AG09319 (cell line): ENCODE results near the gene KCNC4.
A peak's percentile ranks its signal among the peaks of the same experiment; 100 is the strongest.

Experiments
- DNase-seq: peaks from one replicate; pipeline ENCODE4 v3.0.0-alpha.2; 2010; ENCODE audit warnings: low read depth; ENCODE audit errors: extremely low read depth
- TF ChIP-seq, protein P1 (sequence below): IDR thresholded peaks from 2 replicates; pipeline ENCODE4 v1.5.1; 2011; ENCODE audit warnings: low read depth, mild to moderate bottlenecking, inconsistent platforms, low read length, moderate library complexity

KCNC4 gene

DNA sequence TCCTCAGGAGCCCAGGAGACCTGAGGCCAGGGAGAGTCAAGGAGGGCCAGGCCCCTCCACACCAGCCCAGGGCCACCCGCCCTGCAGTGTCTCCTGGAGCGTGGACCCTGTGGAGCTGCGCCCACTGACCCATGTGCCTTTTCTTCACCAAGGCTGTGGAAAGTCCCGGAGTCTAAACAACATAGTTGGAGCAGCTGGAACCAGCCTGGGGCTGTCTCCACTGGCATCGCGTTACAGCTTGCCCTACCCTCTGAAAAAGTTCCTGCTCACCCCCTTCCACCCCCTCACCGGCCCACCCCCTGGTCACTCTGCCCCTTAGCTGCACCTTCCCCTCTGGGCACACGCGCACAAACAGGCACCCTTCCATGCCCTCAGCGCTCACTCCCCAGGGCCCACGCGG lies 18.3 kb downstream of the KCNC4 start:
- no peak for DNase-seq
- TF ChIP-seq, protein P1, sequence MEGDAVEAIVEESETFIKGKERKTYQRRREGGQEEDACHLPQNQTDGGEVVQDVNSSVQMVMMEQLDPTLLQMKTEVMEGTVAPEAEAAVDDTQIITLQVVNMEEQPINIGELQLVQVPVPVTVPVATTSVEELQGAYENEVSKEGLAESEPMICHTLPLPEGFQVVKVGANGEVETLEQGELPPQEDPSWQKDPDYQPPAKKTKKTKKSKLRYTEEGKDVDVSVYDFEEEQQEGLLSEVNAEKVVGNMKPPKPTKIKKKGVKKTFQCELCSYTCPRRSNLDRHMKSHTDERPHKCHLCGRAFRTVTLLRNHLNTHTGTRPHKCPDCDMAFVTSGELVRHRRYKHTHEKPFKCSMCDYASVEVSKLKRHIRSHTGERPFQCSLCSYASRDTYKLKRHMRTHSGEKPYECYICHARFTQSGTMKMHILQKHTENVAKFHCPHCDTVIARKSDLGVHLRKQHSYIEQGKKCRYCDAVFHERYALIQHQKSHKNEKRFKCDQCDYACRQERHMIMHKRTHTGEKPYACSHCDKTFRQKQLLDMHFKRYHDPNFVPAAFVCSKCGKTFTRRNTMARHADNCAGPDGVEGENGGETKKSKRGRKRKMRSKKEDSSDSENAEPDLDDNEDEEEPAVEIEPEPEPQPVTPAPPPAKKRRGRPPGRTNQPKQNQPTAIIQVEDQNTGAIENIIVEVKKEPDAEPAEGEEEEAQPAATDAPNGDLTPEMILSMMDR: no peak

DNA sequence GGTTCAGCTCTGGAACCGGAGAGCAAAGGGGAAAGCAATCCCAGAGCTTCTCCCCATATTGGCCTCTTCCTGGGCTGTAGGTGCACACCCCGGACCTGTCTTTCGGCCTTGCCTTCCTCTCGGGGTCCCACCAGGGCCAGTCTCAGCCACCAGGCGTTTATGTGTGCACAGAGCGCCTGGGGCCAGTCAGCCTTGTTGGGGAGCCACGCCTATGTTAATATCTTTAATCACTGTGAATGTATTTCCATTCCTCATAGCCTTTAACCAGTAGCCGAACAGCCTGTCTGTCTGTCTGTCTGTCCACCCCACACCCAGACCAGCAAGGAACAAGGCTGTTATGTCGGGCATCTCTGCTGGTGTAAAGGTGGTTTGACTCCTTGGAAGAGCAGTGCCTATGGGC lies 18.8 kb downstream of the KCNC4 start:
- TF ChIP-seq, protein P1: no peak
- no peak for DNase-seq

DNA sequence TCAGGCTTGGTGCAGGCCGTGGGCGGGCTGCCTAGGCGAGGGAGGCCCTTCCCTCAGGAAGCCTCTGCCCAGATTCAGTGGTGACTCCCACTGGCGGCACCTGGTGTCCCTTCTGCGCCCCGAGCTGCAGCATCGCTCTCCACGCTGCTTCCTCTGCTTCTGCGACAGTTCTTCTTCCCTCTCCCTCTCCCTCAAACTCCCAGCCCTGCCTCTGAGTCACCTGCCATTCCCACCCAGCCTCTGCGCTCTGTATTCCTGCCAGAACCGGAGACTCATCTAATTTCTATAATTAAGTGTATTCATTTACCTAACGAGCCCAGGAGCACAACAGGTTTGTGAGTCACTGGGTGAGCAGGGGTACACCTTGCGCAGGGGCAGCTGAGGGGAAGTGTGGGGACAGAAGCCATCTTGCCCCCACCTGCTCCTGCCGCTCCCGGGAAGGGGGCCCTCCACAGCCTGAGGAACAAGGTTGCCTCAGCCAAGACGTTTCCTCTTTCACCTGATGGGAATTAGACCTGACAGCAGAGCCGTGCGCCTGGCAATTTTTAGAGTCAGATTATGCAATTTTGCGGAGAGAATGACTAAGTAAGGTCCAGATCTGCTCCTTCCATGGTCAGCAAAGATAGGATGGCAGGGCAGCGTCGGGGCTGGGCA lies 19.4 kb downstream of the KCNC4 start:
- DNase-seq: peak; percentile 20
- TF ChIP-seq, protein P1: no peak

DNA sequence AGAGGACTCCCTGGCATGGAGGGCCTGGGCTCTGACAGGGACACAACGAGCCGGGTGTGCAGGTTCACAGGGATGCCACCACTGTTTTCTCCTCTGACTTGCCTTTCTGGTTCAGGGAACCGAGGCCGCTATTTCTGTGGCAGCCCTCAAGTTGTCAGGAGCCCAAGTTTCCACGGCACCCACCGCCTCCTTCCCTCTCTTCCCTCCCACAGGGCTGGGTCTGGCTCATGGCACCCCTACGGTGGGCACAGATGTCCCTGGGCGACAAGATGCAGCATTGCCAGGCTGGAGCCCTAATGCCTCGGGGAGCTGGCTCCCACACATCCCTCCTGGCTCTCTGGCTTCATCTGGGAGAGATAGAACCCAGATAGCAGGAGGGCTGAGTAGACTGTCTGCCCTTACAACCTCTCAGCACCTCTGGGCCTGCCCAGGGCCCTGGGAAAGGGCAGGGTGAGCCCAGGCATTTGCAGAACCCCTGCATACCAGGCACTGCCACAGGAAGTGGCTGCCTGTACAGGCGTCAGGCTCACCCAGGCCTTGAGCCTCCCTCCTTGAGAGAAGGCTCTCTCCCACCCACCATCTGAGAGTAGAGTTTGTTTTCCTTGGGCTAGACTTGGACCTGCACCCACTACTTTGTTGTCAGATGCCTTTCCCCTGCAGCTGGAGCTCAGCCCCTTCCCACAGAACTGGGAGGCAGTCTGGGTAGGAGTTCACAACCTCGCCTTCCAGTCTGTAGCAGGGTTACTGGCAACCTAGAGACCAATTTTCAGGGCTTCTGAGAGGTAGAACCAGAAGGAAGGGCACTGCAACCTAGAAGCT lies 20.5 kb downstream of the KCNC4 start:
- DNase-seq: no peak
- TF ChIP-seq, protein P1: no peak

DNA sequence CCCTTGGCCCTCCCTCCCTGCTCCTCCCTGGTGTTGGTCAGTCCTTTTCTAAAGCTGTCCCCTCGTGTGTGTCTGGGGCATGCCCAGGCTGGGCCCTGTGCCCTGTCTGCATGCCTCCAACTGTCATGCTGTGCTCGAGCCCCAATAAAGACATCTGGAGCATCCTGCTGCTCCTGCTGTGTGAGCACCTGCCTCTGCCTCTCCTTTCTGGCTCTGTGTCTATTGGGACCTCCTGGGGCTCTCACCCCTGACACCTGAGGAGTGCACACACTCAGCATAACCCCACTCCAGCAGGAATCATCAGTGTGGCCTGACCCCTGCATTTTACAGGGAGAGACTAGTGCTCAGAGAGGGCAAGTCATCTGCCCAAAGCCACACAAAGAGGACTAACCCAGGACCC lies 23.7 kb downstream of the KCNC4 start:
- TF ChIP-seq, protein P1: no peak
- no peak for DNase-seq

DNA sequence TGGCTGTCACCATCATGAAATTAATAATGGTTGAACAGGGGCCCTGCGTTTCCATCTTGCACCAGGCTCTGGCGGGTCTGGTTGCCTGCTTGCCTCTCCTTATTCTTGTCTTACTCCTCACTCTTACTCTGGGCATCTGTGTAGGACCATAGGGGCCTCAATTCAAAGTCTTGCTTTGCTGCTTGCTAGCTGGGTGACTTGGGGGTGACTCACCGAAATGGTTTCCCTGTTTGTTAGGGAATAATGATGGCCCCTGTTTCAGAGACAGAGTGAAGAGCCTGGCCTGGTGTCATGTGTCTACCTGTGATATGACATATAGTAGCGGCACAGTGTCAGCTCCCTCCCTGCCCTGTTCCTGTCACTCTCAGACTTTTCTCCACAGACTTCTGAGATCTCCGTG lies 24.6 kb downstream of the KCNC4 start:
- no peak for DNase-seq
- TF ChIP-seq, protein P1: no peak

DNA sequence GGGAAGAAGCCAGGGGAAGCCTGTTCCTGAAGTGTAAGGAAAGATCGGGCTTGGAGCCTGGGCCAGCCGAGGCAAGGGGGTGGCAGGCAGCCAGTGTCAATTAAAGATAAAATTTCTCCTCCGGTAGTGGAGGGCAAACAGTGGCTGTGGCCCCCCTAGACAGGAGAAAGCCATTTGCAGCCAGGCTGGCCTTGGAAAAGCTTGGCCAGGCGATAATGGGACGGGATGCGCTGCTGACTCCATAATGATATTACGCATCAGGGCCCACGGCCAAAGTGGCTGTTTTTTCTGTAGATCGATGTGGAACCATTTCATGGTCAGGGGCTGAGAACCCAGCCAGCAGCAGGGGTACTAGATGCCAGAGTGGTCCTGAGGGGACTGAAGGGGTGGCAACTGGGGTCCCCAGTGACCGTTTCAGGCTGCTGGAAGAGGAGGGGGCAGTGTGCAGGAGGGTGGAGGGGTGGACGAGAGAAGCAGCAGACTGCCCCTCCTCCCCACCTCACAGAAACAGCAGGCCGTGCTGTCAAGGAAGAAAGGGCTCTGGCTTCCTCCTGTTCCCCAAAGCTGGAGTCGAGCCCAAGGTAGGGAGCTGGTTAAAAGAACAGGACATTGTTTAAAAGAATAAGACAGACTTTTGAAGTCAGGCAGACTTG lies 25.2 kb downstream of the KCNC4 start:
- no peak for DNase-seq

More for the DNA sequence above, 25.2 kb downstream of the KCNC4 start:
- TF ChIP-seq, protein P1: no peak
